DND-41 (cell line): ENCODE data around the gene KMT5B.

Experiments
- ATAC-seq: fragments of 200-7000 bp; cut with Tn5 transposase; 3 replicates; pipeline ENCODE4 v1.9.1; 2021; ENCODE audit warnings: low read depth; ENCODE audit not compliant: insufficient read depth
- DNase-seq: peaks from one replicate; pipeline ENCODE4 v3.0.0-alpha.2; 2020
- H2AFZ ChIP-seq: 2 replicates; pipeline ENCODE4 v1.6.0; 2012; ENCODE audit warnings: low read depth, low read length
- H3K27ac ChIP-seq: 2 replicates; pipeline ENCODE4 v1.5.1; 2012; ENCODE audit warnings: low read length, inconsistent platforms
- H3K27me3 ChIP-seq: fragments of 200-600 bp; sonication (generic); 2 replicates; pipeline ENCODE4 v1.6.0; 2012; ENCODE audit warnings: low read length, mild to moderate bottlenecking, inconsistent platforms; ENCODE audit not compliant: insufficient read depth, poor library complexity
- H3K36me3 ChIP-seq: 2 replicates; pipeline ENCODE4 v1.5.1; 2012; ENCODE audit warnings: low read length, inconsistent platforms; ENCODE audit not compliant: insufficient read depth
- H3K4me1 ChIP-seq: 2 replicates; pipeline ENCODE4 v1.5.1; 2012; ENCODE audit warnings: mild to moderate bottlenecking, low read length; ENCODE audit not compliant: insufficient read depth
- H3K4me2 ChIP-seq: 2 replicates; pipeline ENCODE4 v1.6.0; 2012; ENCODE audit warnings: mild to moderate bottlenecking, moderate library complexity, low read length, inconsistent platforms; ENCODE audit not compliant: insufficient read depth
- H3K4me3 ChIP-seq, 2 experiments: fragments of 200-600 bp in 1 of 2; shearing (Covaris generic) in 1 of 2; 2 replicates each; pipeline ENCODE4 v1.5.1; 2012 to 2016; ENCODE audit warnings: inconsistent platforms in 2 of 2, low read length in 2 of 2, mild to moderate bottlenecking in 2 of 2, low read depth in 1 of 2, moderate library complexity in 1 of 2
- H3K79me2 ChIP-seq: 2 replicates; pipeline ENCODE4 v1.6.0; 2012; ENCODE audit warnings: low read length, inconsistent platforms; ENCODE audit not compliant: insufficient read depth
- H3K9ac ChIP-seq: 2 replicates; pipeline ENCODE4 v1.6.0; 2012; ENCODE audit warnings: low read depth, mild to moderate bottlenecking, inconsistent platforms, low read length, moderate library complexity
- H3K9me3 ChIP-seq: 2 replicates; pipeline ENCODE4 v1.5.1; 2012; ENCODE audit warnings: low read length, moderate library complexity, mild to moderate bottlenecking, inconsistent platforms; ENCODE audit not compliant: insufficient read depth, severe bottlenecking
- H4K20me1 ChIP-seq: 2 replicates; pipeline ENCODE4 v1.6.0; 2012; ENCODE audit warnings: low read length; ENCODE audit not compliant: insufficient read depth
- CTCF ChIP-seq: IDR thresholded peaks from 2 replicates; pipeline ENCODE4 v1.5.1; 2012; ENCODE audit warnings: borderline replicate concordance, low read length, moderate library complexity, mild to moderate bottlenecking; ENCODE audit not compliant: poor library complexity, severe bottlenecking; ENCODE audit errors: extremely low read depth
- EZH2 ChIP-seq: IDR thresholded peaks from 3 replicates; pipeline ENCODE4 v1.6.1; 2012; ENCODE audit warnings: borderline replicate concordance, low read depth, mild to moderate bottlenecking, moderate library complexity, low read length, inconsistent platforms; ENCODE audit not compliant: severe bottlenecking

Gene KMT5B

GRCh38 chr11:68224606-68225005, 11.5 kb upstream of the KMT5B start:
- TF ChIP-seq EZH2 = no peak
- no peaks in the 10 kb centered on the region for H3K36me3 ChIP-seq
- DNase-seq = no peak
- H3K4me3 ChIP-seq = no peak overlapping the region
- ATAC-seq = no peak
- H3K4me1 ChIP-seq = no peaks in the 10 kb centered on the region
- no peak overlapping the region for H3K27ac ChIP-seq
- H3K9ac ChIP-seq = no peak overlapping the region
- no peaks in the 10 kb centered on the region for H4K20me1 ChIP-seq
- no peaks in the 10 kb centered on the region for H3K79me2 ChIP-seq
- H3K4me2 ChIP-seq = no peak overlapping the region
- no peaks in the 10 kb centered on the region for H3K9me3 ChIP-seq
- H3K27me3 ChIP-seq = no peaks in the 10 kb centered on the region
- no peak overlapping the region for H2AFZ ChIP-seq

DNA sequence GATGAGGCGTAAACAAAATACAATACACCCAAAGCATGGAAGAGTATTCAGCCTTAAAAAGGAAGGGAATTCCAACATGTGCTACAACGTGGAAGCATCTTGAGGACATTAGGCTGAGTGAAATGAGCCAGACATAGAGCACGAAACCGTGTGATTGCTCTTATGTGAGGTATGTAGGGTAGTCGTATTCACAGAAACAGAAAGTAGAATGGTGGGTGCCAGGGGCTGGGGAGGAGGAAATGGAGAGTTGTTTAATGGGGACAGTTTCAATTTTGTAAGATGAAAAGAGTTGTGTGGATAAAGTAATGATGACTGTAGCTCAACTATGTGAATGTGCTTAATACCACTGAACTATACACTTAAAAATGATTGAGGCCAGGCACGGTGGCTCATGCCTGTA, 10.2 kb upstream of the KMT5B start:
- Histone ChIP-seq H3K27me3 (no peaks in the 10 kb centered on the region), H3K4me1 (no peaks in the 10 kb centered on the region), H3K4me3 (no peak overlapping the region), H3K36me3 (no peaks in the 10 kb centered on the region), H3K9ac (no peak overlapping the region), H3K4me2 (no peak overlapping the region), H4K20me1 (no peaks in the 10 kb centered on the region), H2AFZ (no peak overlapping the region), H3K27ac (no peak overlapping the region), H3K79me2 (no peaks in the 10 kb centered on the region), H3K9me3 (no peaks in the 10 kb centered on the region)
- ATAC-seq (no peak; the same call in 2 of the 3 replicates), DNase-seq (no peak)
- no peak for TF ChIP-seq CTCF
- TF ChIP-seq EZH2 = no peak

- no peaks in the 10 kb centered on the region for H4K20me1 ChIP-seq
- no peak overlapping the region for H3K9ac ChIP-seq
- ATAC-seq (no peak), DNase-seq (no peak)
- no peaks in the 10 kb centered on the region for H3K79me2 ChIP-seq
- H2AFZ ChIP-seq = no peak overlapping the region
- TF ChIP-seq EZH2 = no peak
- TF ChIP-seq CTCF = no peak
- H3K27ac ChIP-seq = no peak overlapping the region
- no peaks in the 10 kb centered on the region for H3K9me3 ChIP-seq
- no peaks in the 10 kb centered on the region for H3K27me3 ChIP-seq
- H3K4me1 ChIP-seq = no peaks in the 10 kb centered on the region
- H3K4me3 ChIP-seq = no peak overlapping the region
- no peaks in the 10 kb centered on the region for H3K36me3 ChIP-seq
- no peak overlapping the region for H3K4me2 ChIP-seq
These were observed 8.3 kb upstream of the KMT5B start for GRCh38 chr11:68221406-68221805.

DNA sequence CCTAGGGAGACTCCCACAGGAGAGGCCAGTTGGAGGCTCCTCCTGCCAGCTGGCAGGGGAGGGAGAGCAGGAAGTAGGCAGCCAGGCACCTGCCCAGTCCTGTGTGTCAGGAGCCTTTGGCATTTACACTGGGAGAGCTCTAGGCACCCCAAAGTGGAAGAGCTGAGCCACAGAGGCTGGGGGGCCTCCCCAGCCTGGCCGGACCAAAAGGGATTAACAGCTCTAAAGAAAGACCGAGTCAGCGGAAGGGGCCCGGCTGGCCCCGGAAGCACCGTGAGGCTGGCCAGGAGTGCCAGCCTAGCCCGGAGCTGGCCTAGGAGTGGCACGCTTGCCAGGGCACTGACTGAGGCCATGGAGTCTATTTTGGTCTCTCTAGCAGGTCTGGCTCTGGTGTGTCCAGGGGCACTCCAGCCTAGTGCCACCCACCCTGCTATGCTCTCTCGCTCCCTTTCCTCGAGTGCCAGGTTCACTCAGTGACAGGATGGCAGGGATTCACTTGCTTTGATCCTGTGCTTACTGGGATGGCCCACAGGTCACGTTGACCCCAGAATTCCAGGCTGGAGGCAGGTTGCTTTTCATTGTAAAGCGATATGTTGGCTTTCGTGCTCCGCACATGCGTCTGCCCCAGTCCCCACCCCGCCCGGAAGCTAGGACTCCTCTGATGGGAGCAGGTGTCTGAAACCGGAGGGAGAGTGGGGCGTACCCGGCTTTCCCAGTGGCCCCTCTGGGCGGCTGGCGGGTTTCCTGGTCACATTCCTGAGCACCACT, 3.3 kb upstream of the KMT5B start:
- Histone ChIP-seq H3K4me3 (no peak overlapping the region), H3K27ac (no peak overlapping the region), H2AFZ (no peak overlapping the region), H3K4me1 (peaks cover 21% of the 10 kb centered on the region), H3K27me3 (no peaks in the 10 kb centered on the region), H3K9me3 (no peaks in the 10 kb centered on the region), H3K4me2 (no peak overlapping the region), H3K9ac (no peak overlapping the region), H3K36me3 (no peaks in the 10 kb centered on the region; the same call in 1 of the 2 replicates), H3K79me2 (peaks cover 14% of the 10 kb centered on the region), H4K20me1 (peaks cover 5% of the 10 kb centered on the region; the same call in 1 of the 2 replicates)
- TF ChIP-seq CTCF = no peak
- TF ChIP-seq EZH2 = no peak
- no peak for DNase-seq
- ATAC-seq = no peak
